HEK293 (cell line): ENCODE data around the gene IGFL1.

ENCODE experiments used
- CTCF ChIA-PET: fragments of 350-600 bp; formaldehyde crosslinking; extraction: SDS; loops from one replicate; lab custom pipeline; 2021; ENCODE audit warnings: antibody characterized with exemption; lab: Yijun Ruan, JAX
- POLR2A ChIA-PET: fragments of 300-600 bp; formaldehyde crosslinking; extraction: SDS; loops from one replicate; lab custom pipeline; 2020; ENCODE audit warnings: antibody characterized with exemption, inconsistent platforms; lab: Yijun Ruan, JAX
- H3K27ac ChIP-seq: fragments of 200-500 bp; sonication (Bioruptor generic); 2 replicates; pipeline ENCODE4 v1.5.1; 2014; ENCODE audit warnings: low read depth, low read length, control low read depth, inconsistent platforms; ENCODE audit errors: extremely low read depth
- H3K36me3 ChIP-seq, 2 experiments: fragments of 200-500 bp in 1 of 2; sonication (Bioruptor generic) in 1 of 2; 1 replicate in 1 of 2; 2 replicates in 1 of 2; pipeline ENCODE4 v1.5.1; 2014 to 2017; ENCODE audit warnings: inconsistent platforms in 2 of 2, low read length in 2 of 2; ENCODE audit not compliant: control insufficient read depth in 2 of 2, insufficient read depth in 1 of 2
- H3K4me1 ChIP-seq: fragments of 200-500 bp; sonication (Bioruptor generic); 2 replicates; pipeline ENCODE4 v1.5.1; 2014; ENCODE audit warnings: mild to moderate bottlenecking, low read length, inconsistent platforms; ENCODE audit not compliant: control insufficient read depth, insufficient read depth
- H3K4me3 ChIP-seq: 2 replicates; pipeline ENCODE4 v1.5.1; 2011; ENCODE audit warnings: low read depth, mild to moderate bottlenecking, control low read depth, low read length, moderate library complexity
- H3K9me3 ChIP-seq: fragments of 200-500 bp; sonication (Bioruptor generic); 2 replicates; pipeline ENCODE4 v1.5.1; 2014; ENCODE audit warnings: low read depth, low read length, inconsistent platforms; ENCODE audit not compliant: control insufficient read depth, insufficient read depth
- KLF1 ChIP-seq: fragments of 450-650 bp; formaldehyde crosslinking; IDR thresholded peaks from 2 replicates; pipeline ENCODE4 v1.5.1; 2016; ENCODE audit warnings: missing biosample characterization, missing genetic modification characterization
- MYNN ChIP-seq: fragments of 450-650 bp; formaldehyde crosslinking; IDR thresholded peaks from 2 replicates; pipeline ENCODE4 v1.5.1; 2016; ENCODE audit warnings: missing biosample characterization, missing genetic modification characterization, borderline replicate concordance
- ZNF175 ChIP-seq: fragments of 450-650 bp; formaldehyde crosslinking; IDR thresholded peaks from 2 replicates; pipeline ENCODE4 v1.5.1; 2016; ENCODE audit warnings: missing biosample characterization, missing genetic modification characterization
- ZNF211 ChIP-seq: fragments of 450-650 bp; formaldehyde crosslinking; IDR thresholded peaks from 2 replicates; pipeline ENCODE4 v1.5.1; 2016; ENCODE audit warnings: low read depth, missing biosample characterization, missing genetic modification characterization
- ZNF24 ChIP-seq: fragments of 450-650 bp; formaldehyde crosslinking; IDR thresholded peaks from 2 replicates; pipeline ENCODE4 v1.5.1; 2016; ENCODE audit warnings: missing biosample characterization, missing genetic modification characterization
- ZNF354C ChIP-seq: fragments of 450-650 bp; formaldehyde crosslinking; IDR thresholded peaks from 2 replicates; pipeline ENCODE4 v1.5.1; 2016; ENCODE audit warnings: missing biosample characterization, missing genetic modification characterization, low read depth, borderline replicate concordance
- ZNF391 ChIP-seq: fragments of 450-650 bp; formaldehyde crosslinking; IDR thresholded peaks from 2 replicates; pipeline ENCODE4 v1.5.1; 2016; ENCODE audit warnings: low read depth, missing biosample characterization, missing genetic modification characterization, borderline replicate concordance
- ZNF677 ChIP-seq: fragments of 450-650 bp; IDR thresholded peaks from 2 replicates; pipeline ENCODE4 v1.5.0; 2018; ENCODE audit warnings: missing biosample characterization, mild to moderate bottlenecking, missing genetic modification characterization, moderate library complexity
- ZSCAN30 ChIP-seq: fragments of 450-650 bp; IDR thresholded peaks from 2 replicates; pipeline ENCODE4 v1.5.1; 2018; ENCODE audit warnings: missing biosample characterization, mild to moderate bottlenecking, missing genetic modification characterization, moderate library complexity
- TF ChIP-seq, protein P1 (sequence below): sonication (generic); formaldehyde crosslinking; IDR thresholded peaks from 2 replicates; pipeline ENCODE4 v1.8.1; 2022; ENCODE audit warnings: mild to moderate bottlenecking, moderate library complexity, missing genetic modification reagents
- TF ChIP-seq, protein P2 (sequence below): fragments of 450-650 bp; formaldehyde crosslinking; IDR thresholded peaks from 2 replicates; pipeline ENCODE4 v1.5.1; 2017; ENCODE audit warnings: missing biosample characterization, missing genetic modification characterization
- TF ChIP-seq, protein P3 (sequence below): fragments of 450-650 bp; formaldehyde crosslinking; IDR thresholded peaks from 2 replicates; pipeline ENCODE4 v1.5.1; 2016; ENCODE audit warnings: missing biosample characterization, missing genetic modification characterization
- TF ChIP-seq, protein P4 (sequence below): fragments of 450-650 bp; formaldehyde crosslinking; IDR thresholded peaks from 2 replicates; pipeline ENCODE4 v1.5.1; 2016; ENCODE audit warnings: missing biosample characterization, missing genetic modification characterization
- TF ChIP-seq, protein P5 (sequence below): fragments of 450-650 bp; formaldehyde crosslinking; IDR thresholded peaks from 2 replicates; pipeline ENCODE4 v1.5.1; 2016; ENCODE audit warnings: missing biosample characterization, missing genetic modification characterization
- TF ChIP-seq, protein P6 (sequence below): fragments of 450-650 bp; formaldehyde crosslinking; IDR thresholded peaks from 2 replicates; pipeline ENCODE4 v1.5.1; 2016; ENCODE audit warnings: missing biosample characterization, missing genetic modification characterization, low read depth

The IGFL1 gene

DNA sequence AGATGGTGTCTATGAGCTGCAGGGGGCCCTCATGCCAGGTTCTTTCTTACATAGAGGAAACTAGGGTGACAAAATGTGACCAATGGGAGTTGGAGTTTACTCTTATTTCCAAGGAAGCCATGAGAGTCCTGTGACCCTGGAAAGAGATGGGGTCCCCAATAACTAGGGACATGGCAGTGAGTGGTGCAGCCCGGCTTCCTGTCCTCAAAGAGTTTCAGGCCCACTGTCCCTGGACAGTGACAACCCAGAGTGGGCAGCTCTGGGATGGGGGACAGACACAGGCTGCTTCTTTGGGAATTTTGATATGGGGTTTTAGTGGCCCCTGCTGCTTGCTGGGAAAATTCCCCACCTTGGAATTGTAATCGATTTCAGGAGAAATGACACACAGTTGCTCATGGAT is 8.4 kb upstream of the IGFL1 start (continued):
- TF ChIP-seq, protein P1, sequence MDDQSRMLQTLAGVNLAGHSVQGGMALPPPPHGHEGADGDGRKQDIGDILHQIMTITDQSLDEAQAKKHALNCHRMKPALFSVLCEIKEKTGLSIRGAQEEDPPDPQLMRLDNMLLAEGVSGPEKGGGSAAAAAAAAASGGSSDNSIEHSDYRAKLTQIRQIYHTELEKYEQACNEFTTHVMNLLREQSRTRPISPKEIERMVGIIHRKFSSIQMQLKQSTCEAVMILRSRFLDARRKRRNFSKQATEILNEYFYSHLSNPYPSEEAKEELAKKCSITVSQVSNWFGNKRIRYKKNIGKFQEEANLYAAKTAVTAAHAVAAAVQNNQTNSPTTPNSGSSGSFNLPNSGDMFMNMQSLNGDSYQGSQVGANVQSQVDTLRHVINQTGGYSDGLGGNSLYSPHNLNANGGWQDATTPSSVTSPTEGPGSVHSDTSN (CRISPR knock-in tag) = no peak
- TF ChIP-seq, protein P2, sequence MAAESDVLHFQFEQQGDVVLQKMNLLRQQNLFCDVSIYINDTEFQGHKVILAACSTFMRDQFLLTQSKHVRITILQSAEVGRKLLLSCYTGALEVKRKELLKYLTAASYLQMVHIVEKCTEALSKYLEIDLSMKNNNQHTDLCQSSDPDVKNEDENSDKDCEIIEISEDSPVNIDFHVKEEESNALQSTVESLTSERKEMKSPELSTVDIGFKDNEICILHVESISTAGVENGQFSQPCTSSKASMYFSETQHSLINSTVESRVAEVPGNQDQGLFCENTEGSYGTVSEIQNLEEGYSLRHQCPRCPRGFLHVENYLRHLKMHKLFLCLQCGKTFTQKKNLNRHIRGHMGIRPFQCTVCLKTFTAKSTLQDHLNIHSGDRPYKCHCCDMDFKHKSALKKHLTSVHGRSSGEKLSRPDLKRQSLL (tag by site-specific recombination) = no peak
- TF ChIP-seq, protein P3, sequence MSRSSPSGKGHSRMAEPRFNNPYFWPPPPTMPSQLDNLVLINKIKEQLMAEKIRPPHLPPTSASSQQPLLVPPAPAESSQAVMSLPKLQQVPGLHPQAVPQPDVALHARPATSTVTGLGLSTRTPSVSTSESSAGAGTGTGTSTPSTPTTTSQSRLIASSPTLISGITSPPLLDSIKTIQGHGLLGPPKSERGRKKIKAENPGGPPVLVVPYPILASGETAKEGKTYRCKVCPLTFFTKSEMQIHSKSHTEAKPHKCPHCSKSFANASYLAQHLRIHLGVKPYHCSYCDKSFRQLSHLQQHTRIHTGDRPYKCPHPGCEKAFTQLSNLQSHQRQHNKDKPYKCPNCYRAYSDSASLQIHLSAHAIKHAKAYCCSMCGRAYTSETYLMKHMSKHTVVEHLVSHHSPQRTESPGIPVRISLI (tag by site-specific recombination) = no peak
- TF ChIP-seq ZNF175 (no peak), ZSCAN30 (no peak)

DNA sequence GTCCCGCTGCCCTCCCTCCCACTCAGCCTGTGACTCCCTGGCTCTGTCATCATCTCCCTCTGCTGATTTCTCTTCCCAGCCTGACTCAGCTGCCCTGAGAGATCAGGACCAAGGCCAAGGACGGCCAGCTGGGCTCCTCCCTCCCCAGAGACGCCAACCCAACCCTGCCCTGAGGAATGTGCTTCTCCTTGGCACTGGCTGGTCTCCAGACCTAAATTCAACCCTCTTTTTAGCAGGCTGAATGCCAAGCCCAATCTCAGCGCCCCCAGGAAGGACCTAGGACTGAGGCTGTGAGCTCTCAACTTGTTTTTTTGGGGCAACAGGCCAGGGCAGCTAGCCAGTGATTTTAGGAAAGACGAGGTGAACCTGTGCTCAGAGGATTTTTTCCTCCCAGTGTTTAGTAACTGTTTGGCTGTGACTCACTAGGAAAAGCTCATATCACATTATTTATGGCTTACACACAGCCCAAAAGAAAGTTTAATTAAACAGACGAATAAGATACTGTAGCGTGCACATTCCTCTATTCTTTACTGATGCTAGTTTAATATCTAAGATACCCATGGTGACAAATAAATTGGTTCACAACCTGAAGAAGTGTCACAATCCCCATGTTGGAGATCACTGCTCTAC is 7.4 kb upstream of the IGFL1 start:
- ChIA-PET CTCF (interaction anchor here (0.6 to 1.5 kb wide), 8 partner anchors 43 to 619 kb away, joined by 3 to 7 read pairs (median 3); no protein-coding TSS in a partner anchor), POLR2A (no interaction called here)
- no peaks in the 10 kb centered on the region for H3K36me3 ChIP-seq
- H3K9me3 ChIP-seq = no peaks in the 10 kb centered on the region
- H3K4me1 ChIP-seq = no peaks in the 10 kb centered on the region
- no peak overlapping the region for H3K4me3 ChIP-seq
- no peak overlapping the region for H3K27ac ChIP-seq
- no peak for TF ChIP-seq ZNF211 (tag by site-specific recombination)
- TF ChIP-seq ZNF354C = no peak
- no peak for TF ChIP-seq ZNF677 (tag by site-specific recombination)
- TF ChIP-seq, protein P4, sequence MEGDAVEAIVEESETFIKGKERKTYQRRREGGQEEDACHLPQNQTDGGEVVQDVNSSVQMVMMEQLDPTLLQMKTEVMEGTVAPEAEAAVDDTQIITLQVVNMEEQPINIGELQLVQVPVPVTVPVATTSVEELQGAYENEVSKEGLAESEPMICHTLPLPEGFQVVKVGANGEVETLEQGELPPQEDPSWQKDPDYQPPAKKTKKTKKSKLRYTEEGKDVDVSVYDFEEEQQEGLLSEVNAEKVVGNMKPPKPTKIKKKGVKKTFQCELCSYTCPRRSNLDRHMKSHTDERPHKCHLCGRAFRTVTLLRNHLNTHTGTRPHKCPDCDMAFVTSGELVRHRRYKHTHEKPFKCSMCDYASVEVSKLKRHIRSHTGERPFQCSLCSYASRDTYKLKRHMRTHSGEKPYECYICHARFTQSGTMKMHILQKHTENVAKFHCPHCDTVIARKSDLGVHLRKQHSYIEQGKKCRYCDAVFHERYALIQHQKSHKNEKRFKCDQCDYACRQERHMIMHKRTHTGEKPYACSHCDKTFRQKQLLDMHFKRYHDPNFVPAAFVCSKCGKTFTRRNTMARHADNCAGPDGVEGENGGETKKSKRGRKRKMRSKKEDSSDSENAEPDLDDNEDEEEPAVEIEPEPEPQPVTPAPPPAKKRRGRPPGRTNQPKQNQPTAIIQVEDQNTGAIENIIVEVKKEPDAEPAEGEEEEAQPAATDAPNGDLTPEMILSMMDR (tag by site-specific recombination) = no peak
- 0 out of 2 replicates have a peak, but pooled peaks have one; percentile 30 for TF ChIP-seq KLF1
- TF ChIP-seq ZNF24 (tag by site-specific recombination) = no peak
- no peak for TF ChIP-seq MYNN
- TF ChIP-seq, protein P5, sequence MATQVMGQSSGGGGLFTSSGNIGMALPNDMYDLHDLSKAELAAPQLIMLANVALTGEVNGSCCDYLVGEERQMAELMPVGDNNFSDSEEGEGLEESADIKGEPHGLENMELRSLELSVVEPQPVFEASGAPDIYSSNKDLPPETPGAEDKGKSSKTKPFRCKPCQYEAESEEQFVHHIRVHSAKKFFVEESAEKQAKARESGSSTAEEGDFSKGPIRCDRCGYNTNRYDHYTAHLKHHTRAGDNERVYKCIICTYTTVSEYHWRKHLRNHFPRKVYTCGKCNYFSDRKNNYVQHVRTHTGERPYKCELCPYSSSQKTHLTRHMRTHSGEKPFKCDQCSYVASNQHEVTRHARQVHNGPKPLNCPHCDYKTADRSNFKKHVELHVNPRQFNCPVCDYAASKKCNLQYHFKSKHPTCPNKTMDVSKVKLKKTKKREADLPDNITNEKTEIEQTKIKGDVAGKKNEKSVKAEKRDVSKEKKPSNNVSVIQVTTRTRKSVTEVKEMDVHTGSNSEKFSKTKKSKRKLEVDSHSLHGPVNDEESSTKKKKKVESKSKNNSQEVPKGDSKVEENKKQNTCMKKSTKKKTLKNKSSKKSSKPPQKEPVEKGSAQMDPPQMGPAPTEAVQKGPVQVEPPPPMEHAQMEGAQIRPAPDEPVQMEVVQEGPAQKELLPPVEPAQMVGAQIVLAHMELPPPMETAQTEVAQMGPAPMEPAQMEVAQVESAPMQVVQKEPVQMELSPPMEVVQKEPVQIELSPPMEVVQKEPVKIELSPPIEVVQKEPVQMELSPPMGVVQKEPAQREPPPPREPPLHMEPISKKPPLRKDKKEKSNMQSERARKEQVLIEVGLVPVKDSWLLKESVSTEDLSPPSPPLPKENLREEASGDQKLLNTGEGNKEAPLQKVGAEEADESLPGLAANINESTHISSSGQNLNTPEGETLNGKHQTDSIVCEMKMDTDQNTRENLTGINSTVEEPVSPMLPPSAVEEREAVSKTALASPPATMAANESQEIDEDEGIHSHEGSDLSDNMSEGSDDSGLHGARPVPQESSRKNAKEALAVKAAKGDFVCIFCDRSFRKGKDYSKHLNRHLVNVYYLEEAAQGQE = peak; percentile 91
- no peak for TF ChIP-seq ZNF391 (tag by site-specific recombination)
- TF ChIP-seq, protein P6, sequence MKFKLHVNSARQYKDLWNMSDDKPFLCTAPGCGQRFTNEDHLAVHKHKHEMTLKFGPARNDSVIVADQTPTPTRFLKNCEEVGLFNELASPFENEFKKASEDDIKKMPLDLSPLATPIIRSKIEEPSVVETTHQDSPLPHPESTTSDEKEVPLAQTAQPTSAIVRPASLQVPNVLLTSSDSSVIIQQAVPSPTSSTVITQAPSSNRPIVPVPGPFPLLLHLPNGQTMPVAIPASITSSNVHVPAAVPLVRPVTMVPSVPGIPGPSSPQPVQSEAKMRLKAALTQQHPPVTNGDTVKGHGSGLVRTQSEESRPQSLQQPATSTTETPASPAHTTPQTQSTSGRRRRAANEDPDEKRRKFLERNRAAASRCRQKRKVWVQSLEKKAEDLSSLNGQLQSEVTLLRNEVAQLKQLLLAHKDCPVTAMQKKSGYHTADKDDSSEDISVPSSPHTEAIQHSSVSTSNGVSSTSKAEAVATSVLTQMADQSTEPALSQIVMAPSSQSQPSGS = no peak
